Spleen (tissue), 7 donors: ENCODE data around the gene CDKN2D.

Experiments used
- CTCF ChIP-seq, 11 experiments: fragments of 200-600 bp in 7 of 11; fragments of 450-650 bp in 4 of 11; sonication (generic) in 4 of 11; IDR thresholded peaks in 8 of 11; conservative IDR thresholded peaks in 3 of 11; 1 replicate in 7 of 11; 2 replicates in 4 of 11; pipeline versions ENCODE4 v1.4.0 to v1.8.0; 2016 to 2021; ENCODE audit warnings: antibody characterized with exemption in 11 of 11, inconsistent platforms in 4 of 11, mild to moderate bottlenecking in 1 of 11
- POLR2A ChIP-seq, 3 donors: fragments of 450-650 bp; IDR thresholded peaks; one replicate each; pipeline ENCODE4 v1.5.1; 2017; ENCODE audit warnings: antibody characterized with exemption in 3 of 3, mild to moderate bottlenecking in 1 of 3
- POLR2AphosphoS5 ChIP-seq, 3 donors: sonication (generic); formaldehyde crosslinking; IDR thresholded peaks; one replicate each; pipeline ENCODE4 v1.5.1; 2017; ENCODE audit warnings: antibody characterized with exemption in 3 of 3
- donor health status: DM: no; HTN: no; CAD: no; lungs with moderate emphysema.
- donor health status: DM: no; HTN: no; CAD: no.
- donor health status: DM: no; HTN: no; CAD: no.

GRCh38 chr19:10575011-10575716 lies 6.4 kb upstream of the CDKN2D start:
- TF ChIP-seq CTCF (IDR thresholded peaks at IDR 0.05 in 8 of 11, conservative IDR thresholded peaks at IDR 0.05 in 3 of 11) = no peak
- no peak for TF ChIP-seq POLR2AphosphoS5 (IDR thresholded peaks at IDR 0.05)
- TF ChIP-seq POLR2A (IDR thresholded peaks at IDR 0.05) = no peak
